GM11168 (cell line): ENCODE data around the gene AGBL4.

Source experiments
- in situ Hi-C: fragments of 300-500 bp; cut with MboI; formaldehyde crosslinking; loops from one replicate; pipeline ENCODE4 v1.12.0; 2022; ENCODE audit warnings: low sequenced_read_pairs; ENCODE audit not compliant: unreplicated experiment

The AGBL4 gene

GRCh38 chr1:49208712-49209111 lies 815.0 kb downstream of the AGBL4 start:
- in situ Hi-C loops = no loop called here

GRCh38 chr1:49204720-49205119 lies 819.0 kb downstream of the AGBL4 start:
- in situ Hi-C loops = no loop called here

- in situ Hi-C loops = no loop called here
These were observed 823.0 kb downstream of the AGBL4 start for GRCh38 chr1:49200738-49201137.

GRCh38 chr1:49199564-49199963 lies 824.2 kb downstream of the AGBL4 start:
- in situ Hi-C loops = no loop called here

GRCh38 chr1:49197081-49197480 lies 826.7 kb downstream of the AGBL4 start:
- in situ Hi-C loops = no loop called here

- in situ Hi-C loops = no loop called here
These were observed 833.6 kb downstream of the AGBL4 start for GRCh38 chr1:49190138-49190537.

GRCh38 chr1:49187056-49187455 lies 836.7 kb downstream of the AGBL4 start:
- in situ Hi-C loops = no loop called here

- in situ Hi-C loops = no loop called here
These were observed 838.2 kb downstream of the AGBL4 start for GRCh38 chr1:49185450-49185980.

GRCh38 chr1:49183489-49183888 lies 840.3 kb downstream of the AGBL4 start:
- in situ Hi-C loops = no loop called here

- in situ Hi-C loops = no loop called here
These were observed 842.7 kb downstream of the AGBL4 start for GRCh38 chr1:49181033-49181432.

GRCh38 chr1:49171941-49172593 lies 851.7 kb downstream of the AGBL4 start:
- in situ Hi-C loops = no loop called here

GRCh38 chr1:49166031-49166430 lies 857.7 kb downstream of the AGBL4 start:
- in situ Hi-C loops = no loop called here

- in situ Hi-C loops = no loop called here
These were observed 860.7 kb downstream of the AGBL4 start for GRCh38 chr1:49163031-49163430.

GRCh38 chr1:49160677-49161076 lies 863.1 kb downstream of the AGBL4 start:
- in situ Hi-C loops = no loop called here

GRCh38 chr1:49136738-49137251 lies 887.0 kb downstream of the AGBL4 start:
- in situ Hi-C loops = no loop called here

GRCh38 chr1:49125746-49126145 lies 898.0 kb downstream of the AGBL4 start:
- in situ Hi-C loops = no loop called here

GRCh38 chr1:49111931-49112330 lies 911.8 kb downstream of the AGBL4 start:
- in situ Hi-C loops = no loop called here

GRCh38 chr1:49106445-49106844 lies 917.3 kb downstream of the AGBL4 start:
- in situ Hi-C loops = no loop called here

GRCh38 chr1:49104575-49104974 lies 919.2 kb downstream of the AGBL4 start:
- in situ Hi-C loops = no loop called here

GRCh38 chr1:49102752-49103151 lies 921.0 kb downstream of the AGBL4 start:
- in situ Hi-C loops = no loop called here

- in situ Hi-C loops = no loop called here
These were observed 924.9 kb downstream of the AGBL4 start for GRCh38 chr1:49098866-49099265.

- in situ Hi-C loops = no loop called here
These were observed 937.4 kb downstream of the AGBL4 start for GRCh38 chr1:49086327-49086726.
